GM03348 (cell line): Measurements from ENCODE around the gene VWA8.
"Not testable (repeated sequence)": the region's sequence is repeated elsewhere in the genome, so short reads cannot be mapped to it uniquely, and the experiment has no call there.

ENCODE experiments used
- DNase-seq: peaks from one replicate; pipeline ENCODE4 v3.0.0; 2012; ENCODE audit warnings: low spot score

VWA8 gene

DNA sequence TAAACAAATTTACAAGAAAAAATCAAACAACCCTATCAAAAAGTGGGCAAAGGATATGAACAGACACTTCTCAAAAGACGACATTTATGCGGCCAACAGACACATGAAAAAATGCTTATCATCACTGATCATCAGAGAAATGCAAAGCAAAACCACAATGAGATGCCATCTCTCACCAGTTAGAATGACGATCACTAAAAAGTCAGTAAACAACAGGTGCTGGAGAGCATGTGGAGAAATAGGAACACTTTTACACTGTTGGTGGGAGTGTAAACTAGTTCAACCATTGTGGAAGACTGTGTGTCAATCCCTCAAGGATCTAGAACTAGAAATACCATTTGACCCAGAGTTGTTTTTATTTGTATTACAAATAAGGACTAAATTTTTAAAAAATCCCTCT is 215.4 kb downstream of the VWA8 start:
- not testable (repeated sequence) for DNase-seq

DNA sequence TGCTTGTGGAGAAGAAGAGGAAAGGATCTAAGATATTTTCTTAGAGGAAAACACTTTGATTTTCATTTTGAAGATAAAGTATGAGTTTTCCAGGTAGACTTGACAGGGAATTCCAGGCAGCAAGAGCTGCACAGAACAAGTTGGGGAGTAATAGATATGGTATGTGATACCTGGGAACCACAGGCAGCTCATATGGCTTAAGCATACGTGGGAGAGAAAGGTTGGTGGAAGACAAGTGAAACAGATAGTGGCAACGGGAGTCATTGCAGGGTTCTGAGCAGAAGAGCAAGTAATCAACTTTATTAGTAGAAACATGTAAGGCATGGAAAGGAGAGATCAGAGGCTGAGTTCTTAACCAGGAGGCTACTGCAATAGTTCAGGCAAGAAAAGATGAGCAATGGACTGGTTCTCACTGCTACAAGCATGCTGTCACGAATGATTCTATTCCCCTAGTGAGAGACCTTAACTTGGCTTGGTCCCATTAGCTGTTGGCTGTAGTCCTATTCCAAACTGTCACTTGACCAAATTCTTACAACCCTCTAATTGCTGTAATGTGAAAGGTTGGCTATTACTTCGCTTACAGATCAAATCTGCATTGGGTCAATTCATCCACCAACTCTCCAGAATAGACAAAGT is 217.9 kb downstream of the VWA8 start:
- no peak for DNase-seq

DNA sequence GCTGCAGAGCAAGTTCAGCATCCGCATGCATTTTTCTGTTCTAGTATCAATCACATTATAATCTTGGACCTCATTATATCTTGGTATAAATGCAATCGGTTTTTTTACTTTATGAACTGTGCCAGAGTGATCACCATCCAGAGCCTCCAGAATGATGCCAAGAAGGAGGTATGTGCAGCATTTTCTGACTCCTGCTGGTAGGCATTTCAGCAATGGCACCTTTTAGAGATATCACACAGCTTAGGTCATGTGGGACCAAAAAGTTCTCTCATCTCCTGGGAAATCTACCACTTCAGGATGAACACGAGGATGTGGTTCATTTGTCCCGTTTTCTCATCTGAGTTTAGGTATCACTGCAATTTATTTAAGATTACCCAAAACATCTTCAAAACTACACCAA is 220.4 kb downstream of the VWA8 start:
- no peak for DNase-seq

DNA sequence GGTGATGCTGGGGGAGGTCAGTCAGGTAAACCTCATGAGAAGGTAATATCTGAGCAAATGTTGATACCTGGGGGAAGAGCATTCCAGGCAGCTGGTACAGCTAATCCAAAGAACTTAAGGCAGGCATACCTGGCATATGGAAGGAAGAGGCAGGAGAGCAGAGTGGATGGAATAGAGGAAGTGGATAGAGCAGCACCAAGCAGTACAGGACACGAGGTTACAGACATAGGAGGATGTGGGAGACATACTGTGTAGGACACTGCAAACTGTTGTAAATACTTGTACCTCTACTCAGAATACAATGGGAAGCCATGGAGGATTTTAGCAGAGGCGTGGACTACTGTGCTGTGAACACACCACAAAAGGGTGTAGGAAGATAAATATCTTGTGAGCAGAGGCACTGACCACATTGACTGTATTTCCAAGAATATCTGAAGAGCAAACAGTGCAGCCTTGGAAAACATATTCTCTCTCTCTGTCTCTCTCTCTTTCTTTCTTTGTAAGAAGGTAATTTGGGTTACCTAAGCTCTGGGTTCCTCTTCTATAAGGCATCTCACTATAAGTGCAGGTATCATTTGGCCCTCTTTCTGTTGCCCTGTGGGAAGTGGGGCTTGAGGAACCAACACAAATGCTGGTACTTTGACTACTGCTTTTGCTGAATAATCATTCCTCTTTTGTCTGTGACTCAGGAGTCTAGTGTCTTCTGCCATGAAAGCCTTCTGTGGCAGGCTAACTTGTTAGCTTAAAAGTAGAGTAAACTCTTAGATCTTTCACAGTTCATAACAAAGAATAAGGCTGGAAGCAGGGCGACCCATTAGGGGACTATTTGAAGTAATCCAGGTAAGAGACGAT is 238.0 kb downstream of the VWA8 start:
- no peak for DNase-seq

DNA sequence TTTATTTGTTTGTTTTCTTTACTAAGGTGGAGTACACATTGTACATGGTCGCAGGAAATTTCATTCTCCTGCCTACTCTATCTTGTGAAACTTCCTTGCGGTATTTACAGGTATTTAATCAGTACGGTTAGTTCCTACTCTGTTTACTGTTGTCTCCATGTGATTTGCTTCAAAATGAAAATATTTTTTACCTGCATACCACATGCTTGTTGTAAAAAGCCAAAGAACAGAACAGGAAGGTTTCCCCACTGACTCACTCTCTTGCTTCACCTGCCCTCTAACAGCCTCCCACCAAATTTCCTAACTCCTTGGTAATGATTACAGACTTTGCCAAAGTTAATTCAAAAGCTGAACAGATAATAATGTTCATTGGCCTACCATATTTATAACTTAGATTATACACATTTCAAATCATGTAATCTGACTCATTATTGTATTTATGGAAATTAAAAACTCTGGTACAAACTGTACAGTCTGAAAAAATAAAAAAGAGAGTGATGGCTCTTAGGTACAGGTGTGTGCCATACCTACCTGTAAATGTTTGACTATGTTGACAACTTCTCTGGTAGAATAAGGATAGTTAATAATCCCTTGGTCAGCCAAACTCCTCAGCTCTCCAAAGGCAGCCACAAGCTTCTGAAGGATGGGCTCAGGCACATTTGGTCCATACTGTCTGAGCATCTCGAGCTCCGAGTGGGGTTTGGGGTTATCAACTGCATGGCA is 239.9 kb downstream of the VWA8 start:
- no peak for DNase-seq

DNA sequence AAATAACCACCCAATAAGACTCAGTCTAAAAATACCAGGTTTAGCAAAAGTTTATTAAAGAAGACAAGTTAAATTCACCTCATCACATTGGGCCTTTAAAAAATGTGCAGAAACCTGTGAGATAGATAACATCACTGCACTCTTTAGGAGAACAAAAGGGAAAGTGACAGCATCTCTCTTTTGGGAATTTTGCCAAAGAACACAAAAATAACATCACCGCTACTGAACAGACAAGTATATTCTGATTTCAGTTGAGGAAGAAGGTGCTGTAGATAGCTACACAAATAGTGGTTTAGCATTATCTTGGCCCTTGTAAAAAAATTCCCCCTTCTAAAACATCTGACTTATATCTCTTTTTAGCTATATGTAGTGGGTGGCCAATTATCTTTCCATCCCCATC is 244.7 kb downstream of the VWA8 start:
- DNase-seq = no peak

DNA sequence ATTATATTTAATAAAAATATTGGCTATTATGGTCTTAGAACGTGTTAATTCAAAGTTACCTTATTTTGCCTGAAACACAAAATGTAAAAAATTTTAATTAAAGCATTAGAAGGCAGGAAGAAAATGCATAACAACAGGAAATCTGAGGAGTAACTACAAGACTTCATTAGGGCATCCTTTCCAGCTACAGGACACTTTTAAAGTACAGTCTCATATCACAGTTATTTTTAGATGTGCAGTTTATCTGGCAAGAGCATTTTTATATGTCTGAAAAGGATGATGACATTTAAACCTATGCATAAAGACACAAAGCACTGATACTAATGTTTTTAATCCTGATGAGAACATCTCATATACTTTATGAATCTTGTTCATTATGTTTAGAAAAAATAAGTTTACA is 247.5 kb downstream of the VWA8 start:
- no peak for DNase-seq

DNA sequence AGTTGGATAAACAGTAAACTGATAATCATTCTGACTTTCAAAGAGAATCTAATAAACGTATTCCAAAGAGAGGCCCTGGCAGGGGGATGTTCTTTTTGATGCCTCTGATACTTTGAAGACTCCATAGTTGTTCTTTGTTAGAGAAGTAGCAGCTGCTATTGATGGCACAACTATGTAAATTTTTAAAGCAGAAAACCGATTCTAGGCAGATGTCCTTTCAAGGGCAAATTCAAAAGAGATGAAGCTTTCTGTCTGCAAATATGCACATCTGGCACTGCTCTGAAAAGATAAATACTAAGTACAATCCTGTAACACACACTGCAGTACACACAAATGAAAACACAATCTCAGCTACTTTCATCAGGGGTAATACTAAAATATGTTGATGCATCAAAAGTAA is 250.1 kb downstream of the VWA8 start:
- no peak for DNase-seq

DNA sequence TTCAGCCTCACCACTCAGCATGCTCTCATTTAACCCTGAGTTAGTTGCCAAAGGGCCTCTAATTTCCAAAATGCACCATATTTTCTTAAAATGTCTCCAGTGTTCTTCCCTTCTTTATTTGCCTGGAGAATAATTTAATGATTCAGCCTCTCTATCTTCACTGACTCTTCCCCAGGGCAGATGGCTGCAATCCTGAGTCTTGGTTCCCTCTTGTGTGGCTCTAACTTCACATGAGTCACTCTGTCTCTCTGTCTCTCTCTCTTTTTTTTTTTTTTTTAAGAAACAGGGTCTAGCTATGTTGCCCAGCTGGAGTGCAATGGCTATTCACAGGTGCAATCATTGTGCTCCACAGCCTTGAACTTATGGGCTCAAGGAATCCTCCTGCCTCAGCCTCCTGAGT is 251.4 kb downstream of the VWA8 start:
- DNase-seq = no peak

DNA sequence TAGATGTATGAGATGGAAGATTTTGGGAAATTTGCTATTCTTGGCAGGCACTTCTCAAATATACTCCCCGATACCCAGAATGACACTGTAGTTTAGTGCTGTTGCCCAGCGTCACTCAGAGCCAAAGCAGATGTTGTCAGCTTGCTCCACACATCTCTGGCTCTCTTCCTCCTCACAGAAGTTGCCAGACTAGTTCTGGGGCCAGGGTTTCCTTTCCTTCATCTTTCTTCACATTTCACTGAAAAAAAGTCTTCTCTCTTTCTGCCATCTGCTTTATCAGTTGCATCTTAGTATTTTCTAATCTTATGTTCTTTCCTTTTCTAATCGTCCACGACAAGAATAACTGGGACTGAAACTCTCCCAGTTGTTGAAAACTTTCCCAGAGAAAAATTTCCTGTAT is 252.2 kb downstream of the VWA8 start:
- peak; percentile 22 for DNase-seq

DNA sequence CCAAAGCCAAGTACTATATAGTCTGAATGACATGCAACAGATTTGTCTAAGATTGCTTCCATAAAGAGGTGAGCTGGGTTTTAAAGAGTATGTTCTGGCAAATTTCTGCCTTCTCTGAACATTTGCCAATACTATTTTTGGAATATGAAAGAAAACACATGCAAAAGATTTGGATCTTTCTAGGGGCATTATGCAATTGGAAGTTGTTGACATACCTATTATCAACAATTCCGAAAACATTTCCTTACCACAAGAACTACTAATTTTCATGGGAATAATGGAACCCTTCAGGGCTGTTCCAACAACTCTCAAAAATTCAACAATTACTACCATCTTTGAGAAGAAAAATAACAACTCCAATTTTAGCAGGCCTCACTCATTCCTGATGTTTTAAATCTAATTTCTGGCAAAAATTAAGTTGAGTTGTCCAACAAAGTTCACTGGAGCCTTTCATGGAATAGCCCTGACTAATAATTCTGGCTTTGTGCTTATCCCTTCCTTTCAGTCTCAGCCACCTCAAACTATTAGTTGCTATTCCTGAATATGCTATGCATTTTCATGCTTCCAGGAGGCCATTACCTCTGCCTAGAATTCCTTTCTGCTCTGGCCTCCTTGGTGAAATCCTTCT is 253.6 kb downstream of the VWA8 start:
- peak; percentile 29 for DNase-seq

DNA sequence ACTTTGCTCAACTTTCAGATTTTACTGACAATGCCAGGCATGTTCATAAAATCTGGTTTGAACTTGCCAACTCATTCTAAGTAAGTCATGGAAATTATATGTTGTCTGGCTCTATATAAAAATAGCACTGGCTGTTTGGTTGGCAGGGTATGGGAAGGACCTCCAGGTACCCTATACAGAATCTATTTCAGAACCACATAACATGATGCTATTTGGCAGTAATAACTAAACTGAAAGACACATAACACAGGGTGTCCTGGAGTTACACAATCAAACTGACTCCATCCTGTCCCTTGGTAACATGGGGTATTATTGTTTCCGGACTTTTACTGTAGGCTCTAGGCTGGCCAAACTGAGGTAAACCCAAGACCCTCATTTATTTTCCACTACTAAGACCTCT is 254.8 kb downstream of the VWA8 start:
- no peak for DNase-seq

DNA sequence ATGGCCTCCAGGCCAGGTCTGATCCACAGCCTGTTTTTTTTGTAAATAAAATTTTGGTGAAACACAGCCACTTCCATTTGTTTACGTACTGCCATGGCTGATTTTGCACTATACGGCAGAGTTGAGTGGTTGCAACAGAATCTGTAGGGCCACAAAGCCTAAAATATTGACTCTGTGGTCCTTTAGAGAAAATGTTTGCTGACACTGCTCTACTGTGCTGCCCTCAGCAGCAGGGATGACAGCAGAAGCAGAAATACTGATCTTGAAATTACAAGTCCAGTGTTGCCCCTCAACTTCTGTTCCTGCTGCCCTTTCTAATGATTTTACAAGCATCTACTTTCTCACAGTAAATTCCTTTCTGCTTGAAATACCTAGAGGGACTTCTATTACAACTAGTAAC is 258.4 kb downstream of the VWA8 start:
- no peak for DNase-seq

DNA sequence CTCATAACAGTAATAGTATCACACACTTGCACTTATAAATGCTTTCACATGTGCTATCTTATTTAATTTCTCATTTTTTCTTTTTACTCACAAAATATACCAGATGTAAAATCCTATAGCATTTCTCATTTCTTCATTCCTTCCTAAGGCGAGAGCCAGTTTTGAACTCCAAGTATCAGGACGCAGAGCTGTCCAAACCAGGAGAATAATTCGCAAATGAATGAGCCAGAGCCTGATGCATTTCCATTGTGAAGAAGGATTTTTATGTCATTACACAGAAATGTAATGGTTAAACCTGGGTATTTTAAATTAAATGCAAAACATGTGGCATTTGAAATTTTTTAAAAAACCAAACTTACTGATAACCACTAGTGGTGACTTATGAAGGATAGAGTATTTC is 259.2 kb downstream of the VWA8 start:
- DNase-seq = no peak

DNA sequence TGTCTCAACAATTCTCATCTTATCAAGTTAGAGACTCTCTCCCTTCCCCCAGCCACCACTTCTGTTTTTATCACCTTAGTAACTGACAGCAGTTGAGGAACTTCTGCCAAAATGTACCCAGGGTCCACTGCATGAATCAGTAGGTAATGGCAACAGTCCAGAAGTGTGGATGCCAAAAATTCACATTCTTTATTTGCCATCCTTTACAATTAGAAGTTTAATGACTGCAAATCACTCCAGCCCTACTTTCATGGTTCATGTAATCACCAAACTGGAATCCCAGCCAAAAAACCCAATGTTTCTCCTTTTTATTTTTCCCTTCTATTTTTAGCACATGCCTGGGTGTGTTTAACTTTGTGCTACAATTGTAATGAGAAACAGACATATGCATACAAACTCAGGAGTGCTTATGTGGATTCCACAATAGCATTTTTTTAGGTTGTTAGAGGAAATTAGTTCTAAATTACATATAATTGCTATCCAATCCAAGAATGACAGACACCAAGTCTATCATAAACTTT is 260.1 kb downstream of the VWA8 start:
- peak; percentile 53 for DNase-seq

DNA sequence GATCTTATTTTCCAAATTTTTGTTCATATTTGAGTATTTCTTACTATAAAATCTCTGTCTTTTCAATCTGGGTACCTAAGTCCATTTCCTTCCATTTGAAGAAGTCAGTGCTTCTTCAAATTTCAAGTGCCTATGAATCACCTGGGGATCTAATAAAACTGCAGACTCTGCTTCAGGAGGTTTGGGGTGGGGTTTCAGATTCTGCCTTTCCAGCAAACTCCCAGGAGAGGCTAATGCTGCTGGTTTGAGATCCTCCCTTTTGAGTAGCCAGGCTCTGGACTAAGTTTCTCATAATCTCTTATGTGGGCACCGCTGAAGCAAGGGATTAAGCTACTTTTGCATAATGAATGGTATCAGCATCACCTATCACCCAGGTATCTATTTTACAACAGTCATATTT is 261.1 kb downstream of the VWA8 start:
- no peak for DNase-seq

DNA sequence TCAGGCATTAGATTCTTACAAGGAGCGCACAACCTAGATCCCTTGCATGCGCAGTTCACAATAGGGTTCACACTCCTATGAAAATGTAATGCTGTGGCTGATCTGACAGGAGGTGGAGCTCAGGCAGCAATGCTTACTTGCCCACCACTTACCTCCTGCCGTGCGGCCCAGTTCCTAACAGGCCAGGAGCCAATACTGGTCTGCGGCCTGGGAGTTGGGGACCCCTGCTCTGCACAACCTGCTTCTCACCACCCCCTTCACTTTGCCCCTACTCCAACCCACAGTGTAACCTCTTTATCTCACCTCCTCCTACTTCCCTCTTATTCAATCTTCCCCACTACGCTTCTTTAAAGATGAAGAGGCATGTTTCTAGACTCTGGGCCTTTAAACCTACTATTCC is 263.3 kb downstream of the VWA8 start:
- no peak for DNase-seq

DNA sequence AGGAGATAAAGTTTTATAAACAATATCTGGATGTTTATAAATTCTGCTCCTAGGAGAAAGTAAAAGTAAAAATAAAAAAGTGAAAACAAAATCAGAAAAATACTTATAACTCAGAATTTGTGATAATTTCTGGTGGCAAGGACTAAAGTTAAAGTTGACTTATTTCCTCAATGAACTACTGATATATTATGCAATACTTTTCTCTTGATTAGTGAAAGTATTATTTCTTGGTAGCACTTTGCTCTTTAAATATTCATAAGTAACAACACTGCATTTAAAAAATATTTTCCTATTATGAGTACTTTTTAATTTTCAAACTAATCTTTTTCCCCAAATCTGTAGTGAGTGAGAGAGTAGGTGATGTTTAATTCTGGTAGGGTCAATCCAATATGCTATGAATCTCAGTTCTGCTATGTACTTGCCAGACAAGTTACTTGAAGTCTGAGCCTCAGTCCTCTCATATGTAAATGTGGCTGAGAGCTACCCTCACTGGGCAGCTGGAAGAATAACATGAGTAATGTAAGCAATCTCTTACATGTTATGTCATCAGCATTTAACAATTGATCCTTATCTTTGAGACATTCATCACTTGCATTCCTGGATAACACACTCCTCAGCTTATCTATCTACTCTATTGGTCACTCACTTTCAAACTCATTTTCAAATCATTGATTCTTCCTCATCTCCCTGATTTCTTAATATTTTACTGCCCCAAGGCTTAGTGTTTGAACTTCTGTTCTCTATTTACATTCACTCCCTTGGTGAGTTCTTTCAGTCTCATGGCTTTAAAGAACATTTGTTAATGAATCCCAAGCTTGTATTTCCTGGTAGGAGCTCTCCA is 264.5 kb downstream of the VWA8 start:
- peak; percentile 48 for DNase-seq

DNA sequence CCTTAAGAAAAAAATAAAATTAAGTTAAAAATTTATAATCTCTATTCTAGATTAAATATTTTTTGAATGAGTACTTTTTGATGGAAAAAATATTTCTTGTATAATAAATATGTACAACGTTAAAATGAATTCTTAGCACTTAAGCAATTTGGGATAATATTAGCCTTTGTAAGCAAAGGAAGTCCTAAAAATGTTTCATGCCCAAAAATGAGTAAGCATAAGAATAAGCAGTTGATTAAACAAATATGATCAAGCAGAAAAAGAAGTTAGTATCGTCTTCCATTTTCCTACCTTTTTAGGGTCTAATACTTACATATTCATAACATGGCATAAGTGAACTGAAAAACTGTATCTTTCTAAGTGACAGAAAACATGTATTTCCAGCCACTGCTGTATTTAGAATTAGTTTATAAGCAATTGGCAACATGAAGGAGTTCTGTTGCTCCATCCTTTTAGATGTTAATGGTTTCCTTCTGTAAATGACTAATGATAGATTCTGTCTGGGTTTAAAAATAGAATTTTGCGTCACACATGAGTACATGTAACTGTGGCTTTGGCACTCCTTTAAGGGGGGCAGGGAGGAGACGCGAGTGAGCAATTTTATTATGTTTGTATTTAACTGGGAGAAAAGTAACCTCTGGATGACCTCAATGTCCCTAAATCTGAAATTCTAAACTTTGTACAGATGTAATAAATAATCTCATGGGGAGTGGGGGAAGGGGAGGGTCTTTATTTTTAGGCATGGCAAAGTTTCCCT is 266.2 kb downstream of the VWA8 start:
- DNase-seq = peak; percentile 62

DNA sequence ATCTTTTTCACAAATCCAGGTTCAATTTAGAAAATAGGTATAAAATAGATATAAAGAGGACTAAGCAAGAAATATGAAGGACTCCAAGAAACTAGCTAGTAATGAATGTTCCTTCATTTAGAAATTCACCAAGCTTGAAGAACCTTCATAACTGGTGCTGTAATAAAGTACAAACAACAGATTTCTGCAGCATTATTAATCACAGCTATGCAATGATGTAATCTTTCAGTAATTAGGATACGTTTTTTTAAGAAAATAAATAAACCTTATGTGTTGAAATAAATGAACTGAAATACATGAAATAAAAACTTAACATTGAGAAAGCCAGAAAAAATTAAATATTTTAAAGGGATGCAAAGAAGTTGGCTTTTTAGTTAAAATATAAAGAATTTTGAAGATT is 267.5 kb downstream of the VWA8 start:
- DNase-seq = no peak

DNA sequence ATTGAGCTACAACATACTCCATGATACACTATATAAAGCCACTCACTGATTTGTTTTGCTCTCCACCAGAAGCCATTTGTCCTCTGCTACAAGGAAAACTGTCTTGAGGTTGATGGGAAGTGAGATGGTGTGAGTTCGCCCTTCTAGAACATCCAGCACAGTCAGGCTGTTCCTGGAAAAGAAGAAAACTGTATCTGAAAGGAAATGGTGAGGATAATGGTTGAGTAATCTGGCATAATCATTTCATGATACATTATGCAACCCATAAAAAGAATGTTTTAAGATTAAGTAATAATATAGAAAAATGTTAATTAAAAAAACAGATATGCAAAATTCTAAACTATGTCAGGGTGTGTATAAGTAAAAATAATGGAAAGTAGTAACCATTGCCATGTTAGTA is 269.6 kb downstream of the VWA8 start:
- DNase-seq = peak; percentile 28
